Cardiac fibroblast (primary cell): ENCODE measurements around the gene OR2A14.
"Not testable (repeated sequence)": the region's sequence is repeated elsewhere in the genome, so short reads cannot be mapped to it uniquely, and the experiment has no call there.

Experiments
- DNase-seq, 2 donors: peaks; one replicate each; pipeline versions ENCODE4 v3.0.0 to v3.0.0-alpha.2; 2010; ENCODE audit warnings: low read depth in 2 of 2
- H3K4me3 ChIP-seq, 2 donors: replicated peaks in 1 of 2; 1 replicate in 1 of 2; 2 replicates in 1 of 2; pipeline ENCODE4 v1.5.1; 2011; ENCODE audit warnings: low read depth in 2 of 2, low read length in 2 of 2, mild to moderate bottlenecking in 2 of 2, moderate library complexity in 1 of 2
- CTCF ChIP-seq: IDR thresholded peaks from one replicate; pipeline ENCODE4 v1.5.1; 2011; ENCODE audit warnings: low read depth, mild to moderate bottlenecking, low read length, inconsistent platforms

The OR2A14 gene

GRCh38 chr7:144174613-144175012 lies 51.6 kb downstream of the OR2A14 start:
- no peak for TF ChIP-seq CTCF
- DNase-seq, result no peak
- H3K4me3 ChIP-seq, result no peak overlapping the region

GRCh38 chr7:144178380-144179164 lies 55.6 kb downstream of the OR2A14 start:
- DNase-seq, result peak; percentile 32 to 52
- not testable (repeated sequence) for H3K4me3 ChIP-seq
- TF ChIP-seq CTCF, result peak; percentile 34

- not testable (repeated sequence) for DNase-seq, H3K4me3 ChIP-seq
These were observed 56.1 kb downstream of the OR2A14 start for GRCh38 chr7:144179165-144179479.
